GM12873 (cell line): ENCODE measurements around the gene CCDC196.

Experiments used
- TF ChIP-seq, protein P1 (sequence below): IDR thresholded peaks from 2 replicates; pipeline ENCODE4 v1.5.1; 2012; ENCODE audit warnings: low read depth, mild to moderate bottlenecking, moderate library complexity, low read length, control low read depth; ENCODE audit not compliant: insufficient read depth; ENCODE audit errors: missing control alignments

The CCDC196 gene

GRCh38 chr14:66495218-66496098, 9.3 kb downstream of the CCDC196 start:
- TF ChIP-seq, protein P1, sequence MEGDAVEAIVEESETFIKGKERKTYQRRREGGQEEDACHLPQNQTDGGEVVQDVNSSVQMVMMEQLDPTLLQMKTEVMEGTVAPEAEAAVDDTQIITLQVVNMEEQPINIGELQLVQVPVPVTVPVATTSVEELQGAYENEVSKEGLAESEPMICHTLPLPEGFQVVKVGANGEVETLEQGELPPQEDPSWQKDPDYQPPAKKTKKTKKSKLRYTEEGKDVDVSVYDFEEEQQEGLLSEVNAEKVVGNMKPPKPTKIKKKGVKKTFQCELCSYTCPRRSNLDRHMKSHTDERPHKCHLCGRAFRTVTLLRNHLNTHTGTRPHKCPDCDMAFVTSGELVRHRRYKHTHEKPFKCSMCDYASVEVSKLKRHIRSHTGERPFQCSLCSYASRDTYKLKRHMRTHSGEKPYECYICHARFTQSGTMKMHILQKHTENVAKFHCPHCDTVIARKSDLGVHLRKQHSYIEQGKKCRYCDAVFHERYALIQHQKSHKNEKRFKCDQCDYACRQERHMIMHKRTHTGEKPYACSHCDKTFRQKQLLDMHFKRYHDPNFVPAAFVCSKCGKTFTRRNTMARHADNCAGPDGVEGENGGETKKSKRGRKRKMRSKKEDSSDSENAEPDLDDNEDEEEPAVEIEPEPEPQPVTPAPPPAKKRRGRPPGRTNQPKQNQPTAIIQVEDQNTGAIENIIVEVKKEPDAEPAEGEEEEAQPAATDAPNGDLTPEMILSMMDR = peak; percentile 73

DNA sequence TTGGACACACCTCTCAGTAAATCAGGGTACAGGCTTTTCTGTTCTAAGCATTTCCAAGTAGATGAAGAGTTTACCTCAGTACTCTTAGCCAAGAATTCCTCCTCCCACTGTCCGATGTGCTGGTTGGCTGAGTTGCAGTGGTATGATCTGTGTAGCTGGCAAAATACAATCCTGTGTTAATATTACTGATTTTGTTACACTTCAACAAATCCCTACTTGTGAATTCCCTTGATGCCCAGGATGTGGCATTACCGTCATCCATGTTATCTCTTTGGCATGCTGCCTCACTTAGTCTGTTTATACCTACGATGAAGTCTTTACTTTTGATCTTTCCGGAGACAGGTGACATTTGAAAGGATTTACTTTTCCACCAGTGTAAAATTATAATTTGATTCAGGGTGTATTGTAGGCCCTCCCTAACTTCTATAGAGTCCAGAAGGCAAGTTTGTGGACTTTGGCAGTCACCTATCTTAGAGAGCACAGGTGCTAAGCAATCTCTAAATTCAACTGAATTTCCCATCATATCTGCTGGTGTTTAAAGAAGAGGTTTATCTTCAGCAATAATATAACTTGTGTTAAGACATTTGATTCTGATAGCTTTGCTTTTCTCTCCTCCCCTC, 10.1 kb downstream of the CCDC196 start:
- TF ChIP-seq, protein P1 = no peak

DNA sequence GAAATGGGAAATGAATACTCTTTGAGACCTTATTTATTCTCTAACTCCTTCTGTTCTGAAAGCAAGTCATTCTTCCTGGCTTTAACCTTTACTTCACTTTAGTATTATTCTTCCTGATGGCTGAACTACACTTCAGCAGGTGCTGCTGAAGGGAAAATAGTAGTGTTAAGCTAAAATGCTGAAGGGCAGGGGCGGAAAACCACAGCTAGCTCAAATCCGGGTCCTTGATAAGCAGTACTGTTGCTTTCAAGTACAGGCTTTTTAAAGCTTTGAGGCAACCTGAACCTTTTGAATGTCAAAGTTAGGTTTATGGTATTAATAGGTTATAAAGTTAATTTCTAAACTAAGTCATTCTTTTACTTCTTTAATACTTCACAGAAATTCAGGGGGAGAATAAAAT, 10.7 kb downstream of the CCDC196 start:
- TF ChIP-seq, protein P1 = no peak

DNA sequence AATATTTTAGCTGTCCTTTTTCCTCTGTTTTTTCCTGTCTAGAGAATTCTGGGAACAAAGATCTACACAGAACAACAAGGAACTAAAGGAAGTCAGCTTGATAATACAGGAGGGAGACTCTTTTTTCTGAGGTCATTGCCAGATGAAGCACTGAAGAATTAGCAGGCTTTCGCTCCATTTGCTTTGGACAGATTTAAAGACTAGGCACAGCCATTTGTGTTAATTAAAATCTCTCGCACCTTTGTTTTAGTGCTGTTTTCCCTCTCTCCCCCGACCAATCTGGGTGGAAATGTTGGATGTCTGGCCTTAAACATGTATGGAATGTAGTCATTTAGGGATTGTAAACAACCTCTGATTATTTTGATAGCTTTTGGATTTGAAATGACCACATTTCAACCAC, 12.1 kb downstream of the CCDC196 start:
- TF ChIP-seq, protein P1 = no peak

DNA sequence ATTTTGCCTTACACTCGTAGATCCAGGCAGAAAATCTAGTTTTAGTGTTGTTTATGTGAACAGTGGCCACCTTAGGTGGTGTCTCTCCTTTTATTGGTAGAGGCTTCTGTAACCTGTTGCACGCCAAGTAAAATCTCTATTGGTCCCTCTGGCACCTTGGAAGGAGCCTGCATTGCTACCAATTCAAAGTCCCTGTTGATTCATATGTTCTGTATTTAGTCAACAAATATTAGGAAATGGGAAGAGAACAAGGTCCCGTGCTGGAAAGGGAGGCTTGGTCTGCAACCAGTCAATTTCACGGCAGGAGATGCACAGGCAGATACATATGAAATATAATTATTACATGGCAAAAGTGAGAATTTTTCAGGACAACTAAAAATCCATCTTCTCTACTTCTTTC, 15.4 kb downstream of the CCDC196 start:
- TF ChIP-seq, protein P1 = no peak

- TF ChIP-seq, protein P1 = no peak
These were observed 17.4 kb downstream of the CCDC196 start for GRCh38 chr14:66503532-66503931.

DNA sequence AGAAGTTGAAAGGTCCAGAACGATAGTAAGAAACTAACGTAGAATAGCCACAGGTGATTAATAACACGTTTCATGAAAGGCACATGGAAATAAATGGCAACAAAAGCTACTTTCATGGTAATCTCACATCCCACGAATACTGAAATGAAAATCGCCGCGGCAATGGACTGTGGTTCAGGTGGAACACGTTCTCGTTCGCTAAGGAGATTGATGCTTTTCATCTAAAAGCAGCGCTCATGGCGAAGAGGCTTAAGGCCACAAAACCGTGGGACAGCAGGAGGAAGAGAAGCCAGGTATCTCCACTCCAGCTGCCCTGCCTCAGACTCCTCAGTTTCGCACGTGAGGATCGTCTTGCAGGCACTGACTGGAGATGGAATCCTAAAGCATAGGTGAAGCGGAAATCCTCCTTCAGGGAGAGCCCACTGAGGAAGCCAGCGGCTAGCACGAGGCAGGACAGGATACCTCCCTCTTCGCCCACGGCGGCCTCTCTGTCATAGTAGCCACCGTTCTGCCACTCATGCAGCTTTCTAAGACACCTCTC, 21.1 kb downstream of the CCDC196 start:
- TF ChIP-seq, protein P1 = no peak
